HG03432 (cell line): Measurements from ENCODE around the gene ARHGEF38.

Source experiments
- ATAC-seq: cut with Tn5 transposase; IDR thresholded peaks from one replicate; pipeline ENCODE4 v1.9.1; 2021; ENCODE audit warnings: mild to moderate bottlenecking, moderate library complexity; ENCODE audit not compliant: unreplicated experiment

The ARHGEF38 gene

DNA sequence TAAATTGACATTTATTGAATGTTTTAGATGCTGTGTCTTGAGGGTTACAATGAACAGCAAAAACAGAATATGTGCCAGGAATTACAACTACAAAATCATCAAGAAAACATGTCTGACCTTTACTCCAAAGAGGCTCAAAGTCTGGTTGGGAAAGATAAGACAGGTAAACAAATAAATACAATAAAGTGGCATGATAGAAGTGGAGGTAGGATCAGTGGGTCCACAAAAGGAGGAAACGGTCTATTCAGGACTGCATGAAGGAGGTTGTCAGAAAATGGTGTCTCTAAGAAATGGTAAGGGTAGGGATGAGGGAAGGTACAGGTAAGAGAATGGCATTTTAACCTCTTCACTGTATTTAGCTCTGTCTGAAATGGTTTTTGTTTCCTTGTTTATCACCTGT, 3.8 kb downstream of the ARHGEF38 start:
- no peak for ATAC-seq

GRCh38 chr4:105558277-105558676, 5.9 kb downstream of the ARHGEF38 start:
- ATAC-seq, result no peak

DNA sequence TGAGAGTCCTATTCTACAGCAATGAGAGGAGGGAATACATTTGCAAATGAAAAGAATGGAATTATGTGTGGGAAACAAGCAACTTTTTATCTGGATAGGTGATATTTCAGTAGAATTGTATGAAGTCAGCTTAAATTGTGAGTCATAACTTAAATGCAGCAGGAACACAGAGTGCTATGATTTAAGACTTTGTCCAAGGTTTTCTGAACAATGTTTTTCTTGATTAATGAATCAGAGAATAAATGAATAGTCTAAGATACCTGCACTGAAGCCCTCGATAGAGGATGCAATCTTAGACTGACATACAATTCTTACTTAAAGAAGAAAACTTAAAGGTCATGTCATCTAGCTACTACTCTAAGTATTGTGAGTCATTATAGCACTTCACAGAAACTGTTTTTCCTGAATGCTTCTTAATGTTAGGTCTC, 8.0 kb downstream of the ARHGEF38 start:
- no peak for ATAC-seq

- ATAC-seq, result no peak
Measured at GRCh38 chr4:105563352-105563751, 10.9 kb downstream of the ARHGEF38 start.

GRCh38 chr4:105568584-105568983, 16.2 kb downstream of the ARHGEF38 start:
- ATAC-seq, result no peak

GRCh38 chr4:105569057-105569865, 16.8 kb downstream of the ARHGEF38 start:
- ATAC-seq, result no peak

DNA sequence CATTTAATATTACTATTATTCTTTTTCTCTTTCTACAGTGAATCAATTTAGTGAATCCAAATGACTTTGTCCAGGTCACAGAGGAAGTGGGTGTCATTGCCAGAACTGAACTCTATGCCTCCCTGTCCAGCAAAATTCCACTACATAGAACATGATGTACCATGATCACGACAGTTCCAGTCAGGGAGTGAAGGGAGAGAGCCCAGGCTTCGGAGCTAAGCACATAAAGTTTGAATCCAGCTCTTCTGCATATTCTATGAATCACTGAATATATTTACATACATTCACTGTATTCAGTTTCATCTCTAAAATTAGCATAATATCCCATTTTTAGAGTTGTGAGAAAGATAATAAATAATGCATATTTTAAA, 17.4 kb downstream of the ARHGEF38 start:
- ATAC-seq, result no peak

DNA sequence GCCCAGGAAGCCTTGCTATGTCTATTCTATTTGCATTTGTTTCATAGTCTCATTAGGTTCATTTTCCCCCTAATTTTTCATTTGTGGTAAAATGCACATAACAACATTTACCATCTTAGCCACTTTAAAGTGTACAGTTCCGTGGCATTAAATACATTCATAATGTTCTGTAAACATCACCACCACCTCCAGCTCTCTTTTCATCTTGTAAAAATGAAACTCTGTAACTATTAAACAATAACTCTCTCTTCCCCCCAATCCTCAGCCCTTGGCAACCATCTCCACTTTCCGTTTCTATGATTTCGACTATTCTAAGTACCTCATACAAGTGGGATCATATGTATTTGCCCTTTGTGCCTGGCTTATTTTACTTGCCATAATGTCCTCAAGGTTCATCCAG, 19.9 kb downstream of the ARHGEF38 start:
- peak; percentile 87 for ATAC-seq

- no peak for ATAC-seq
Measured at GRCh38 chr4:105586638-105587328, 34.4 kb downstream of the ARHGEF38 start.

DNA sequence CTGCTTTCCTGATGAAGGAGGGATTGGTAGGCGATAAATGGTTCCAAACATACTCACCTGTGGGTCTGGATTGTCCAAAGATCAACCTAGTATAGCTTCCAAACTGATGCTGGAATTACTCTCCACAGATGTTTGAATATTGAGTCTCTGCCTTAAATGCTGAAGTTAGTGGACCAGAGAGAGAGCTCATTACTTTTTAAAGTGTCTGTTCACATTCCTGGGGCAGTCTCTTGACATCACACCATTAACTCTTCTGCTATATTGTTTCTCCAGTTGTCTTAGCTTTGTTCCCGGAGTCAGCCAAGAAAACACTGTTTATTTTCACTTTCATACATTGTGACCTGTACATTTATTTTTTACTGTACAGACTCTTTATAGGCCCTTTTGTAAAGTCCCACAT, 35.4 kb downstream of the ARHGEF38 start:
- peak; percentile 34 for ATAC-seq

DNA sequence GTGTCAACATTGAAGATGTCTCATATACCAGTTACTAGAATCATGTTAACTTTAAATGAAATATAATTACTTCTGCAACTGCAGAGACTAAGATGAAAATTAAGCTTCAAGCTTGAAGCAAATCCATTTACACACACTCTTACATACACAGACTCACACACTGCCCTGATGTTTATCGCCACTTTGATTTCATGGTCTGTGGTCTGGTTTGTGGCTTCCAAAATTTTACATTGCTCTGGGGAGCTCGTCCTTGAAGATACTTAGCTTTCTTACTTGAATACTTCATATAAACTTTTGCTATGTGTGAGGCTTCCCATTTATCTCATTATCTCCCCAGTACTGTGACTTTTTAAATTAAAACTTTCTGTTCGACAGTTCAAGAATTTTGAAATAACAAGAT, 35.8 kb downstream of the ARHGEF38 start:
- ATAC-seq, result peak; percentile 43

DNA sequence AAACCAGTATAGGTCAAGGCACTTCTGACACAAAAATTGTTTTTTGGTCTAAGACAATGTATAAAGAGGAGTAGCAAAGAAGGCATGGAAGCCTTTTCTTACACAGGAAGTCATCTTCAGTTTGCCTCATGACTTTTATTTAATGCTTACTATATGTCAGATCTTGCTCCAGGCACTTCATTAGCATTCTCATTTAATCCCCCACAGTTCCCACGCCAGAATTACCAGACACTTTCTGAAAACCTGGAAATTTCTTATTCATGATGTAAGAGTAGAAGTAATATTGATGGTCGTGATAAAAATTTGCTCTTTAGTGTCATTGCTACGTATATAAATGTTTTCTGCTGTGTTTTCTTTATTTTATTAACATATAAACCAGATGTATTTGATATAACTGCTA, 39.2 kb downstream of the ARHGEF38 start:
- ATAC-seq, result no peak

- ATAC-seq, result peak; percentile 91
Measured at GRCh38 chr4:105594099-105595010, 41.9 kb downstream of the ARHGEF38 start.

DNA sequence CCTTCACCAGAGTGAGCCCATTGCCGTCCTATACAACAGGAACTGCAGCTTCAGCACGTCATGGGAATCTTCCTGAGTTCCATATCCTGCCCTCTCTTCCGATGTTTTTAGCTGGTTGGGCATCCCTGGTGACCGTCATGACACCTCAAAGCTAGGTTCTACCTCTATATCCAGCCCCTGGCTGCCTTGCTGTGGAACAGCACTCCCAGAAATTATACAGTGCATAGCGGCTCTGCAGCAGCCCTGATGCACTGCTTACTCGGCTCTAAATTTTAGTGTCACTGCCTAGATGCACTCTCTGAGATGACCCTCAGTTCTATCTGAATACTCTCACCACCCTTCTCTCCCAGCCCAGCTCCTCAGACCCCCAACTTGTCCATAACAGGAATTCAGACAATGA, 44.3 kb downstream of the ARHGEF38 start:
- no peak for ATAC-seq

DNA sequence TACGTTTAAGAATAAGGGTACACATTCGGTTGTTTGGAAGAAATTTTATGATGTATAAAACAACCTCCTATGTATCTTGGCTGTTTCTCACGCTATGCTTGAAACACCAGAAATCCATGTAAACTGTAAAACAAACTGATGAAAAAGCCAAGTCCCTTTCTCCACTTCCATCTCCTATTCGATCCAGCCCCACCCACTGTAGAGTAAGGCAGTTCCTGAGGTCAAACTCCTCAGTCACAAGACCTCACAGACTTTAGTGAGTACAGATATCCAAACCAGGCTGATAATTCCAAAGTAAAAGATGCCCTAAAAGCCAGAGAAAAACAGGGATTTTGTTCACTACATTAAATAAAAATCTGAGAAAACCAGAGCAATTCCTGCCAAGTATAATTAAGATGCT, 45.6 kb downstream of the ARHGEF38 start:
- ATAC-seq, result no peak

- ATAC-seq, result no peak
Measured at GRCh38 chr4:105598787-105599186, 46.4 kb downstream of the ARHGEF38 start.

GRCh38 chr4:105599482-105599881, 47.1 kb downstream of the ARHGEF38 start:
- no peak for ATAC-seq

- ATAC-seq, result no peak
Measured at GRCh38 chr4:105599932-105600655, 47.7 kb downstream of the ARHGEF38 start.

DNA sequence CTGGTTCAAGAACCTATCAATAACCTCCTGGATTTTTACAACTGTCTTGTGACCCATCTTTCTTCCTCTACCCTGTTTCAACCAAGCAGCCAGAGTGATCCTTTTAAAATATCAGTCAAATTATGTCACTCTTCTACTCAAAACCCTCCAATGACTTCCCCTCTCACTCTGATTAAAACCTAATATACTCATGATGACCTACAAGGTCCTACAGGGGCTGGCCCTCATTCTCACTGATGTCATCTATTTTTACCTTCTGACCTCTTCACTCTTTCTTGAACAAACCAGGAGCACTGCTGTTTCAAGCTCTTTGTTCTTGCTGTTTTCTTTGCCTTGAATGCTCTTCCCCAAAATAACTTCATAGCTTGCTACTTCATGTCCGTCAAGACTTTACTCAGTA, 48.5 kb downstream of the ARHGEF38 start:
- no peak for ATAC-seq

- no peak for ATAC-seq
Measured at GRCh38 chr4:105601406-105601805, 49.0 kb downstream of the ARHGEF38 start.

DNA sequence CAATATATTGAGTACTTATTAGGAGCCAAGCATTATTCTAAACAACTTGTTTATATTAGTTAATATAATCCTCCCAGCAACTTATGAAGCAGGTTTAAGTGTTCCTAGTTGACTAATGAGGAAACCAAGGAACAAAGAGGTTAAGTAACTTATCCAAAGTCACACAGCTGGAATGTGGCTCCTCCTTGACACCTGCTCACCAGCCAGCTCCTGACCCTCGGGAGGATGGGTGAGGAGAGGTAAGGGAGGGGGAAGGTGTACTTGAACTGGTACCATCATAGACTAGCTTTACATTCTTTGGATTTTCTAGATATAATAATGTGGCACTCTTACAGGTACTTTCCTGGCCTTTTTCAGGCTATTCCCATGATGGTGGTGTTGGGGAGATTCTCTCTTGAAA, 50.7 kb downstream of the ARHGEF38 start:
- ATAC-seq, result no peak
